HFFc6 (cell line): ENCODE measurements around the gene SELENOO. TPM values are rescaled to one million over a fixed set of nuclear protein-coding genes. Genes with fewer than 3 reads are reported as not detected.

Experiments
- DNase-seq: peaks from one replicate; pipeline ENCODE4 v3.0.0-alpha.2; 2018
- H3K27ac Mint-ChIP-seq: 2 replicates; pipeline ENCODE4 v1.8.0; 2020; ENCODE audit warnings: mild to moderate bottlenecking, mixed read lengths
- H3K27me3 Mint-ChIP-seq: 2 replicates; pipeline ENCODE4 v1.8.0; 2021; ENCODE audit warnings: mild to moderate bottlenecking, moderate library complexity, mixed read lengths; ENCODE audit not compliant: insufficient read depth
- H3K36me3 Mint-ChIP-seq: 2 replicates; pipeline ENCODE4 v1.8.0; 2021; ENCODE audit warnings: low read depth, mixed read lengths
- H3K4me1 Mint-ChIP-seq: 2 replicates; pipeline ENCODE4 v1.8.0; 2020; ENCODE audit warnings: low read depth, mixed read lengths
- H3K4me3 Mint-ChIP-seq: 2 replicates; pipeline ENCODE4 v1.8.0; 2020; ENCODE audit warnings: mild to moderate bottlenecking, moderate library complexity, mixed read lengths
- H3K9me3 Mint-ChIP-seq: 2 replicates; pipeline ENCODE4 v1.8.0; 2020; ENCODE audit warnings: mild to moderate bottlenecking, mixed read lengths
- total RNA-seq, 6 experiments: library from RNA; stranded (reverse); fragmentation: NEBNext Ultra II Directional; extraction: Animal tissue kit (Norgen Biotek cat#: 25700); gene quantifications; 2 replicates in 1 of 6; 3 replicates in 5 of 6; pipeline ENCODE4 v1.2.3, GENCODE V29; 2021
- TF ChIP-seq, protein P1 (sequence below): fragments of 200-600 bp; sonication (generic); IDR thresholded peaks from 2 replicates; pipeline ENCODE4 v1.5.0; 2021; ENCODE audit warnings: antibody characterized with exemption, mild to moderate bottlenecking

The SELENOO gene
- total RNA-seq, 6 experiments from 2014 or later, result 14.4 to 18.0 (median 16.0) TPM

- H3K27me3 Mint-ChIP-seq, result peaks cover 2% of the 10 kb centered on the region
- DNase-seq, result no peak
- peaks cover 8% of the 10 kb centered on the region for H3K4me1 Mint-ChIP-seq
- H3K9me3 Mint-ChIP-seq, result no peaks in the 10 kb centered on the region
- TF ChIP-seq, protein P1, sequence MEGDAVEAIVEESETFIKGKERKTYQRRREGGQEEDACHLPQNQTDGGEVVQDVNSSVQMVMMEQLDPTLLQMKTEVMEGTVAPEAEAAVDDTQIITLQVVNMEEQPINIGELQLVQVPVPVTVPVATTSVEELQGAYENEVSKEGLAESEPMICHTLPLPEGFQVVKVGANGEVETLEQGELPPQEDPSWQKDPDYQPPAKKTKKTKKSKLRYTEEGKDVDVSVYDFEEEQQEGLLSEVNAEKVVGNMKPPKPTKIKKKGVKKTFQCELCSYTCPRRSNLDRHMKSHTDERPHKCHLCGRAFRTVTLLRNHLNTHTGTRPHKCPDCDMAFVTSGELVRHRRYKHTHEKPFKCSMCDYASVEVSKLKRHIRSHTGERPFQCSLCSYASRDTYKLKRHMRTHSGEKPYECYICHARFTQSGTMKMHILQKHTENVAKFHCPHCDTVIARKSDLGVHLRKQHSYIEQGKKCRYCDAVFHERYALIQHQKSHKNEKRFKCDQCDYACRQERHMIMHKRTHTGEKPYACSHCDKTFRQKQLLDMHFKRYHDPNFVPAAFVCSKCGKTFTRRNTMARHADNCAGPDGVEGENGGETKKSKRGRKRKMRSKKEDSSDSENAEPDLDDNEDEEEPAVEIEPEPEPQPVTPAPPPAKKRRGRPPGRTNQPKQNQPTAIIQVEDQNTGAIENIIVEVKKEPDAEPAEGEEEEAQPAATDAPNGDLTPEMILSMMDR, result no peak
- H3K4me3 Mint-ChIP-seq, result peak overlapping the region; percentile 57
- H3K27ac Mint-ChIP-seq, result no peak overlapping the region
- no peaks in the 10 kb centered on the region for H3K36me3 Mint-ChIP-seq
Measured at GRCh38 chr22:50259302-50259701, 58.5 kb downstream of the SELENOO start.

DNA sequence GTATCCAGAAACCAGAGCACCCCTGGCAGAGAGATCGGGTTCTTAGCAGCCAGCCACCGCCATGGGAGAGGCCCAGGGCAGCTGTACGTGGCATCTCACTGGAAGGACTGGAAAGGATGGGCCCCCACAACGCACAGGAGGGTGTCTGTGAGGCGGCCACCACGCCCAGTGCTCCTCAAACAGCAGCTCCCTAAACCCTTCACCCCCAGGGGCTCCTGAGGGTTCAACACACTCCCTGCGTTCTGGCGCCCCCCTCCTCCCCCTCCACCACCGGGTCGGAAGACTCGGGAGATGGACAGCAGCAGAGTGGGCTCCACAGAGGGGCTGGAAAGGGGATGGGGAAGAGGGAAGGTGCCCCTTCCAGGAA is 59.6 kb downstream of the SELENOO start:
- DNase-seq, result no peak
- H3K4me3 Mint-ChIP-seq, result peak overlapping the region; percentile 84
- no peaks in the 10 kb centered on the region for H3K36me3 Mint-ChIP-seq
- TF ChIP-seq, protein P1, result no peak
- H3K4me1 Mint-ChIP-seq, result peaks cover 8% of the 10 kb centered on the region
- H3K9me3 Mint-ChIP-seq, result no peaks in the 10 kb centered on the region
- H3K27me3 Mint-ChIP-seq, result peaks cover 2% of the 10 kb centered on the region
- peak overlapping the region; percentile 74 for H3K27ac Mint-ChIP-seq

DNA sequence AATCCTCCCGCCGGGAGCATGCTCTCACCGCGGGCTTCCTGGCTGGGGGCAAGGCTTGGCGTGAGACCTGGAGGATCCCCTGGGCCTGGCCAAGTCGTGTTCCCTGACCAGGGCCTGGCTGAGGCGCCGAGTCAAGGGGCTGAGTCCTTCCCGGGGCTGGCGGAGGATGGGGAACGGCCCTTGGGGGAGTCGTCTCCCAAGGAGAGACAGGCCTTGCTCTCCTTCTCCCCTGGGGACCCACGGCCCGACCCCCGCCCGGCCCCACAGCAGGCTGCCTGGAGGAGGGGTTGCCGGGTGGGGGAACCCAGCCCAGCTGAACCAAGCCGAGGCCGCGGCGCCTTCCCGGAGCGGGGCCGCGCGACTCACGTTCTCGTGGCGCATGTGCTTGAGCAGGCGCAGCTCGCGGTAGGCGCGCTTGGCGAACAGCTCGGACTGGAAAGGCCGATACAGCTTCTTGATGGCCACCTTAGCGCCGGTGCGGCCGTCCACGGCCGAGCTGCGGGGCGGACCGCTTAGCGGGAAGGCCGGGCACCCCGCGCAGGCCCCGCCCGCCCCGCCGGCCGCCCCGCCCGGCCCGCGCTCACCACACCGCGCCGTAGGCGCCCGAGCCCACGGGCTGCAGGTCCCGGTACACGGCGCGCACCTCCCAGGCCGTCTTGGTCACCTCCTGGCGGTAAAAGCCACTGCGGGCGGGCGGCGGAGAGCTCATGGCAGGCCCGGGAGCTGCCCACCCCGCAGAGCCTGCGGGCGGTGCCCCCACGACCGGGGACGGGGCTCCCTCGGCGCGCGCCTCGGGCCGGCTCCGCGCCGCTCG is 60.2 kb downstream of the SELENOO start:
- no peaks in the 10 kb centered on the region for H3K36me3 Mint-ChIP-seq
- H3K27ac Mint-ChIP-seq, result peak overlapping the region; percentile 74
- H3K9me3 Mint-ChIP-seq, result no peaks in the 10 kb centered on the region
- peaks cover 2% of the 10 kb centered on the region for H3K27me3 Mint-ChIP-seq
- peaks cover 8% of the 10 kb centered on the region for H3K4me1 Mint-ChIP-seq
- TF ChIP-seq, protein P1, result no peak
- H3K4me3 Mint-ChIP-seq, result peak overlapping the region; percentile 84
- peak; percentile 49 for DNase-seq

DNA sequence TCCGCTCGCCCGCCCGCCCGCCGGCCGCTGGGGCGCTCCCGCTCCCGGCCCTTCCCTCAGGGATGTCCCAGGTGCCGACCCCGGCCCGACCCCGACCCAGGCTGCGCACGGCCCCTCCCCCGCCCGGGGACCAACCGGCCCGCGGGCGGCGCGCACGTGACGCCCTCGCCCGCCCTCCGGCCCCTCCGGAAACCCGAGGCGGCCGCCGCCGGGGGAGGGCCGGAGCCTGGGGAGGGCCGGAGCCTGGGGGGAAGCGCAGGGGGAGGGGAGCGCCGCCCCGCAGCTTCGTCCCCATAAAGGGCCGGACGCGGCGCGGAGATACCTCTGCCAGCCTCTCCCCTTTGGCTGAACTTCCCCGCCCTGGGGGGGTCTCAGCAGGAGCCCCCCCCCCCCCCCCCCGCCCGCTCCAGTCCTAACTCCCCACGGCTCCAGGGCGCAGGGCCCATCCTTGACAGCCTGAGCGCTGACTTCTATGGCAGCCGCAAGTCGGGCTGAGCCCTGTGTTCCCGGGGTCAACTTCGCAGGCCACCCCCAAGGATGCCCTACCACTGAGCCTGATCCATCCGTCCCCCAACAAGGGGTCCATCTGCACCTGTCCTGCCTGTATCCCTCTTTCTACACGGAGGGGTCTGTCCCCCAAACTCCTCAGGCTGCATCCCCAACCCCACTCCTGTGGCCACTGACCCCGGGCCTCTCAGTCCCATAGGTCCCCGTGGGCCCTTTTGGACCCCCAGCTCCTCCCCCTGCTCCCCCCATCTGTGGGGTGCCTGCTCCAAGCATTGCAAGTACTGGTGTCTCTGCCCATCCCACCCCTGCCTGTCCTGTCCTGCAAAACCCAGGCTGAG is 61.0 kb downstream of the SELENOO start, which contains the start of gene MAPK12:
Gene MAPK12, minus strand, starts transcription at position 69 of the 845 bp plus-strand sequence. CDS start 174 bp downstream, outside the sequence.
- peaks cover 8% of the 10 kb centered on the region for H3K4me1 Mint-ChIP-seq
- H3K4me3 Mint-ChIP-seq, result peak within 1 kb of the TSS; percentile 84
- peaks cover 3% of the 10 kb centered on the region for H3K27me3 Mint-ChIP-seq
- no peaks in the 10 kb centered on the region for H3K9me3 Mint-ChIP-seq
- DNase-seq, result no peak
- no peaks in the 10 kb centered on the region for H3K36me3 Mint-ChIP-seq
- H3K27ac Mint-ChIP-seq, result peak within 1 kb of the TSS; percentile 74
- TF ChIP-seq, protein P1, result no peak

GRCh38 chr22:50262460-50262911 is 61.7 kb downstream of the SELENOO start:
- peak overlapping the region; percentile 58; the same call in 1 of the 2 replicates for H3K27ac Mint-ChIP-seq
- peak overlapping the region; percentile 69 for H3K4me3 Mint-ChIP-seq
- TF ChIP-seq, protein P1, result no peak
- H3K4me1 Mint-ChIP-seq, result peaks cover 8% of the 10 kb centered on the region
- no peak for DNase-seq
- no peaks in the 10 kb centered on the region for H3K36me3 Mint-ChIP-seq
- peaks cover 1% of the 10 kb centered on the region for H3K27me3 Mint-ChIP-seq
- H3K9me3 Mint-ChIP-seq, result no peaks in the 10 kb centered on the region
